ENCODE data around the gene PRDM10.

DNA sequence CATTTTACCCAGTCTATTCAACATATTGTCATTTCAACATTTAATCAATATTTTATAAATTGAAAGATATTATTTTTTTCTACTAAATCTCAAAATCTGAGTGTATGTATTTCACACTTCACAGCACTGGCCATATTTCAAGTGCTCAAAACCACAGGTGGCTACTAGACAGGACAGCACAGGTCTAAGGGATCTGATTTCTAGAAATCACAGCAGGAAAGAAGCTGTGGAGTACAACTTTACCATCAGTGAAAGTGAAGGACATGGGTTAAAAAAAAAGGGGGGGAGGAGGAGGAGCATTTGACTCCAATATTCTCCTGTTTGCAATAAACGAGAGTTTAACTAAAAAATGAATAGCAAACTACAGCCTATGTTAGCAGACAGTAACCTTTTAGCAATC lies 4.5 kb downstream of the PRDM10 start:
- TF ChIP-seq, protein P1, sequence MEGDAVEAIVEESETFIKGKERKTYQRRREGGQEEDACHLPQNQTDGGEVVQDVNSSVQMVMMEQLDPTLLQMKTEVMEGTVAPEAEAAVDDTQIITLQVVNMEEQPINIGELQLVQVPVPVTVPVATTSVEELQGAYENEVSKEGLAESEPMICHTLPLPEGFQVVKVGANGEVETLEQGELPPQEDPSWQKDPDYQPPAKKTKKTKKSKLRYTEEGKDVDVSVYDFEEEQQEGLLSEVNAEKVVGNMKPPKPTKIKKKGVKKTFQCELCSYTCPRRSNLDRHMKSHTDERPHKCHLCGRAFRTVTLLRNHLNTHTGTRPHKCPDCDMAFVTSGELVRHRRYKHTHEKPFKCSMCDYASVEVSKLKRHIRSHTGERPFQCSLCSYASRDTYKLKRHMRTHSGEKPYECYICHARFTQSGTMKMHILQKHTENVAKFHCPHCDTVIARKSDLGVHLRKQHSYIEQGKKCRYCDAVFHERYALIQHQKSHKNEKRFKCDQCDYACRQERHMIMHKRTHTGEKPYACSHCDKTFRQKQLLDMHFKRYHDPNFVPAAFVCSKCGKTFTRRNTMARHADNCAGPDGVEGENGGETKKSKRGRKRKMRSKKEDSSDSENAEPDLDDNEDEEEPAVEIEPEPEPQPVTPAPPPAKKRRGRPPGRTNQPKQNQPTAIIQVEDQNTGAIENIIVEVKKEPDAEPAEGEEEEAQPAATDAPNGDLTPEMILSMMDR (conservative IDR thresholded peaks at IDR 0.05 in 1 of 2, IDR thresholded peaks at IDR 0.05 in 1 of 2; ENCODE audit: extremely low read depth in 1 of 2, insufficient read depth in 1 of 2, low read depth in 1 of 2, low read length in 2 of 2) = no peak
- TF ChIP-seq EZH2 (IDR thresholded peaks at IDR 0.05; ENCODE audit: borderline replicate concordance, low read length) = no peak

All from mammary epithelial cell (primary cell).